ELR (cell line): Measurements from ENCODE around the gene POLR2J2.
"Not testable (repeated sequence)": the region's sequence is repeated elsewhere in the genome, so short reads cannot be mapped to it uniquely, and the experiment has no call there.

Experiments used
- DNase-seq: peaks from one replicate; pipeline ENCODE4 v3.0.0-alpha.2; 2015; ENCODE audit warnings: low read depth

The POLR2J2 gene

DNA sequence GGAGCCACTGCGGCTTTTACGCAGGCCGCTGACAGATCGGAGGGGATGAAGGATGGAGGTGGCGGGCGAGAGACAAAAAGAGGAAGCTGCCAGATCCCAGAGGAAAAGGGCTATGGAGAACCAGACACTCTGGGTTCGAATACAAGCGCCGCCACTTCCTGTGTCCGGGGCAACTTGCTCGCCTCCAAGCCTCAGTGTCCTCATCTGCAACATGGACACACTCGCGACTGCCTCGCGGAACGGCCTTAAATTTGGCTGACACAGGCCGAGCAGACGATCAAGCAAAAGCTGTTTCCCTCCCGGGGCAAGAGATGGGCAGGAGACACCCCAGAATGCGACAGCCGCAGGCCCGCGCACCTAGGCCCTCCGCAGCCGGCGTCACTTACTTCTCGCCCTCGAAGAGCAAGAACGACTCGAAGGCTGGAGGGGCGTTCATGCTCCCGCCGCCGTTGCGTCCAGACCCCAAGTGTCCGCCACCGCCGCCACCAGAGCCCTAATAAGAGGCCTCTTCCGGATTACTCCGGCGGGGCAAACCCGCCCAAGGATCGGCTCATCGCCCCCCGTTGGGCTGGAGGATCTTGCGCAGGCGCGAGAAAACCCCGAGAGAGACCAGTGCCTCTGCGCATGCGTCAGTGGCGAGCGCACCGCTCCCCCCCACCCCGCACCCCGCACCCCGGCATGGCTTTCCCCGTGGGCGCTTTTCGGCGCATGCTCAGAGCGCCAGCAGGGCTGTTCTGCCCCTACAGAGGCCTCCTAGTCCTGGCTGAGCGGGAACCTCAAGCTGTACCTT lies at the start of gene POLR2J2:
Gene POLR2J2, minus strand, starts transcription at position 498 of the 790 bp plus-strand sequence. Its CDS starts 62 bp downstream, at position 436.
- peak; percentile 85 for DNase-seq

- DNase-seq, result not testable (repeated sequence)
Measured at GRCh38 chr7:102718491-102718890, 47.0 kb upstream of the POLR2J2 start.

GRCh38 chr7:102715718-102716117 lies 44.3 kb upstream of the POLR2J2 start:
- DNase-seq, result not testable (repeated sequence)

DNA sequence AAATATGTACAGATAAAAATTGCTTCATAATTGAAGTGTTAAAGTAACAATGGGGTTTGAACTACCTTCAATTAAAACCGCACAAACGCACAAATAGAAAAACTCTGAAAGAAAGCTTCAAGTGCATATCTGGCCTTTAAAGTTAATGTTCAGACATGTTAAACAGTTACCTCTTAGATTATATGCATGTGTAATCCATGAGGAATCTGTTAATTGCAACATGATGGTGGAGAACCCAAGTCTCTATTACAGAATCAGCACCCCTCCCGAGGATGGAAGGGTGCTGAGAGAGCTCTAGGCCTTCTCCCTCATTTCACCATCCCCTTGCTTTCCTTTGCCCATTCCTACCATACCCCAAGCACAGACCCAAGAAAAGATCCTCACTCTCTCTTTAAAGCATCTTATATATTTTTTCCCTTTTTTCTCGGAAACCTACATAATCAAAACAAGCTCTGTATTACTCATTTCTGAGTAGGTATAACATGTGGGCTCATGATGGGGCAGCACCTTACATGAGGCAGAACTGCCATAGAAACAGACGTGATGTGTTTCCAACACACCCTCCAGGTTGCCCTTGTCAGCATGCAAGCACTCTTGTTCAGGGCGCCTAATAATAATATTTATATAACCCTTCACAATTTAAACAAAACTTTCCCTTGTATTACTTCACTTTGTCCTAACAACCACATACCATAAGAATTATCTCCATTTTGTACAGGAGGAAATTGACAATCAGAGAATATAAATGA lies 43.5 kb upstream of the POLR2J2 start:
- not testable (repeated sequence) for DNase-seq

GRCh38 chr7:102713691-102714080 lies 42.2 kb upstream of the POLR2J2 start:
- not testable (repeated sequence) for DNase-seq

DNA sequence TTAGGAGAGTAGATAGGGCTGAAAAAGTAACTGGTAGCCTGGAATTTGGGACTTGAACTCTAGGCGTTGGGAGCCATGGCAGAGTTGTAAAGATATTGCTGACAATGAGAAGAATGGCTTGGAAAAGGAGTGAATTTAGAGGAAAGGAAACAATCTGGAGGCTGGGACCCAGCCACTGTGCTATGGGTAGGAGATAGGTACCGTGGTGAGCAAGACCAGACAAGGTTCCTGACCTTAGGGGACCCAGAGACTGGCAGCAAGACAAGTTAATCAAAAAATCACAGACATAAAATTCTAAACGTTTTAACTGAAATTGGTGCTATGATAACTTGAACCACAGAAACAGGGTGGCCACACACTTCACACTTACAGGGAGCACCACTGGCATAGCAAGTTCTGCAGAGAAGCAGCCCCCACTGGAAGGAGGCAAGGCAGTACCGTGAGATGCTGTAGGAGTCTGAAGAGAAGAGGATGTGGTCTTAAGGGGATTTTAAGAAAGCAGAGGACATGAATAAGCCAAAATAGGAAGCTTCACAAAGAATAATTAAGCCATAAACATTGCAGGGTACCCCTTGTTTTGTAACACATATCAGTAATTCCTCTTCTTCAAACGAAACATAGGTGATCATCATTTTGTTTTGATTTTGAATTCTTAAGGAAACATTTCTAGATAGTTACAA lies 41.7 kb upstream of the POLR2J2 start:
- DNase-seq, result not testable (repeated sequence)

GRCh38 chr7:102698962-102699750 lies 27.7 kb upstream of the POLR2J2 start:
- not testable (repeated sequence) for DNase-seq

DNA sequence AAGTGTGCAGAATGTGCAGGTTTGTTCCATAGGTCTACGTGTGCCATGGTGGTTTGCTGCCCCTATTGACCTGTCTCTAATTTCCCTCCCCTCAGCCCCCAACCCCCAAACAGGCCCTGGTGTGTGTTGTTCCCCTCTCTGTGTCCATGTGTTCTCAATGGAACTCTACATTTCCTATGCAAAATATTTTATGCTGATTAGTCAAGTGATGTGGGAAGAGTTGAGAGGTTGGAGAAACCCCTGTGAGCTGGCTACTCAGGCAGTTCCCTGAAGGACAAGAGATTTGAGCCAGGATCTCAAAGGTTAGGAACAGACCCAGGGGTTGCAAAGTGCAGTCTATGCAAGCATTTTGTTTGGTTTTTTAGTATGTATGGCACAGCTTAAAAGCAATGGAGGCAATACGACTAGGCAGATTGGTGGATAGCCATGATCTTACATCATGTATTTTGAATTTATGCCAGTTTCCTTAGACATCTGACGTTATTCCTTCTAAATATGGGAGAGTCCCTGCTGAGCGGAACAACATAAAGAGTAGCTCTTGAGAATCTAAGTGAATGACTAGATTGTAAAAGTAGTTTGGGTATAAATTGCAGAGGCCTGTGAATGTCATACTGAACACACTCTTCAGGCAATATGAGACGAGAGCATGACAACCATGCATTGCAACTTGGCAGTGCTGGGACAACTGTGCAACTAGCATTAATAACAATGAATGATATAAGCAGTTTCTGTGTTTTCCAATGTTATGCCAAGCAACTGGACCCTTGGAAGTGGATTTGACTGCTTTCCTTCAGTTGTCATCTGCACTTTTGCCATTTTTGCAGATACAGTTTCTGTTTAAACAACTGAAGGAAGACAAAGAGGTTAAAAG lies 26.4 kb upstream of the POLR2J2 start:
- not testable (repeated sequence) for DNase-seq

DNA sequence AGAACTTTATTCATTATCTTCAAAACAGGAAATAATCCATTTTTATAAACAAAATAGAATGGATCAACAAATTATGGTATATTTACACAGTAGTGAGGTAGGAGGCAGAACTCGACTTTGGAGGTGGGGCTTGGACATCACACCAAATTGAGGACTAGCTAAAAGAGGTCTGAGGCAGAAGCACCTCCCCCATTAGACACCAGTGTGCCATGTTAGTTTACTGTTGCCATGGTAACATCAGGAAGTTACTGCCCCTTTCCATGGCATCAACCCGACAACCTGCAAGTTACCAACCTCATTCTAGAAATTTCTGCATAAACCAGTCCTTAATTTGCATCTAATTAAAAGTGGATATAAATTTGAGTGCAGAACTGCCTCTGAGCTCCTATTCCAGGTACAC lies 24.5 kb upstream of the POLR2J2 start:
- DNase-seq, result not testable (repeated sequence)

DNA sequence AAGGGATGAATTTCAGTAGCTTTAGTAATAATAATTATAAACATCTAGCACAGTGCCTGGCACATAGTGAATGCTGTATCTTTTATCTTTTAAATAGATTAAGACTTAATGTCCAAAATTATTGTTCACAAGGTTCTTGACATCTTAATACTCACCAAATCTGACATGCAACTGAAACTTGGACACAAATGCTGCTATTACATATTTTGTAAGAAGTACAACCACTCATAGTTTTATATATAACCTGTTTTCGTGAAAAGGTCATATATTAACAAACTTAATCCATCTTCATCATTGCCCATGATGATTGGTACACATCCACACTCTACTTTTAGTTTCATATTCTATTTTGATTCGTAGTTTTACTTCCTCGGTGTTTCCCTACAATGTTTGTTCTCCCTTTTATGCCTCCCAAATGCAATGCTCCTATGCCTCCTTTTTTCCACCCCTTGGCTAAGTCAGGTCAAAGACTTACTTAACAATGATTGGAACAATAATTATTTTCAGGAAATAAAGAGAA lies 23.6 kb upstream of the POLR2J2 start:
- DNase-seq, result not testable (repeated sequence)

- not testable (repeated sequence) for DNase-seq
Measured at GRCh38 chr7:102694008-102694407, 22.5 kb upstream of the POLR2J2 start.

- not testable (repeated sequence) for DNase-seq
Measured at GRCh38 chr7:102690602-102691001, 19.1 kb upstream of the POLR2J2 start.

DNA sequence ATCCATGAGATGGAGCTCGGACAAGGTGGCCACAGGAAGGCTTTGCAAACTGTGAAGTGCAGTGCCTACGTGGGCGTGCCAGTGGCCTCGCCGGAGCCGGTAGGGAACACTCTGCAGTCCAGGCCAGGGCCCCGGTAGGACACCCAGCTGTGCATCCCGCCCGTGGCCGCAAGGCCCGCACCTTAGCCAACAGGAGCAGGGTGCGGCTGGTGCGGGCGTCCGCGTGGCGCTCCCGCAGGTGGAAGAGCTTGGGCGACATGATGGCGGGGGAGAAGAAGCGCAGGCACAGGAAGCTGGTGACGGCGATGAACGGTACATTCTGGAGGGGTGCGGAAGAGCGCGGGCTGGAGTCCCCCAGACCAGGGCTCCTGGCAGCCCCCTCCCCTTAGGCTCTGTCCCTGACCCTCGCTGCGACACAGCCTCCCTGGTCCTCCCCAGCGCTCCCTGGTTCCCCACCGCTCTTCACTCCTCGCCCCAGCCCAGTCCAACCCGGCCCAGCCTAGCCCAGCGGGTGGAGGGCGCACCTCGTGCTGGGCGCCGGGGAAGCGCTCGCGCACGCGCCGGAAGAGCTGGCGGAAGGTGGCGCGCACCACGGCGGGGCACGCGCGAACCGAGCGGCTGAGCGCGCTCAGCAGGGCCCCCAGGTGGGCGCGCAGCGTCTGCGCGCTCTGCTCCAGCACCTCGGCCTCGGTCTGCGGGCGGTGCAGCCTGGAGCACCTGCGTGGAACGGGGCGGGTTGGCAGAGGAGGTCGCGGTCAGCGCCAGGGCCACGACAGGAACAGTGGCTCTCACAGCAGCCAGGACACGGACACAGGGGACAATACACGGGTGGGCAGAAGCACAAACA lies 18.2 kb upstream of the POLR2J2 start:
- DNase-seq, result not testable (repeated sequence)

DNA sequence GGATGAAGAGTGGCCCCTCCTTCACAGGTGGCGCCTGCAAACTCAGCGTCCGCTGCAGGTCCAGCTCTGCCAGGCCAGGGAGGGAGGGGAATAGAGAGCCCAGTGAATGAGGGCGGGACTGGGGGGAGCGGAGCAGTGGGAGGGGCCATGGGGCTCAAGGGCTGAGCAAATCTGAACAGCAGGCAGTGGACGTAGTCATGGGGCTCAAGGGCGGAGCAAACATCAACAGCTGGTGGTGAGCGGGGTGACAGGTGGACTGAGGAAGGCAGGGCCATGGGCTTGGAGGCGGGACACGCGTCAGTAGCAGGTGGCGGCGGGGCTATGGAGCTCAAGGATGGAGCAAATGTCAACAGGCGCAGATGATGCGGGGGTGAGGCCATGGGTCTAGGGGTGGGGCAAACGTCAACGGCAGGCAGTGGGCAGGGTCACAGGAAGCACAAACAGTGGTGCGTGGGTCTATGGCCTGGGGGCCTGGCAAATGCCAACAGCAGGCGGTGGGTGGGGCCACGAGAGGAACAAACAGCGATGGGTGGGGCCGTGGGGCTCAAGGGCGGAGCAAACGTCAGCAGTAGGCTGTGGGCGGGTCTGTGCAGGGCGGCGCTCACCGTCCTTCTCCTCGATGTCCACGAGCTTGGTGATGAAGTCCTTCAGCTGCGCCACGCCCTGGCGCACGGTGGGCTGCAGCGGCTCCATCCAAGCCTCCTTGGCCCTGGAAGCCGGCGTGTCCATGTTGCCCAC lies 17.0 kb upstream of the POLR2J2 start:
- not testable (repeated sequence) for DNase-seq

GRCh38 chr7:102682560-102682959 lies 11.1 kb upstream of the POLR2J2 start:
- DNase-seq, result not testable (repeated sequence)

DNA sequence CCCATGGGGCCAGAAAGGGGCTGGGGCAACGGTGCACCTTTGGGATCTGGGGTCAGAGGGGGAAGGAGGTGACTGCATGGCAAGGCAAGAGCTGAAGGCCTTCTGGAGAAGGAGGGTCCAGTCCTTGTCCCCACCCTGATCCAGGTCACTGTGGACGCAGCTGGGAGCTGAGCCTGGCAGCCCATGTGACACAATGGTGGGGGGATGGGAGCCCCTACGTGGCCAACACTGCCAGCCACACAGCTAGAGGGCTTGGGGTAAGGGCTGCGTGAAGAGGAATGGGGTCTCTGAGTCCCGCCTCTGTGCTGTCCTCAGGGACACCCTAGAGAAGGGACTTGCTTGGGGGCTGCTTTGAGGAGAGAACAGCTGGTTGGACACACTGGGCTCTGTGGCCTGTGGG lies 9.3 kb upstream of the POLR2J2 start:
- DNase-seq, result not testable (repeated sequence)

GRCh38 chr7:102675545-102675944 lies 4.1 kb upstream of the POLR2J2 start:
- DNase-seq, result not testable (repeated sequence)

DNA sequence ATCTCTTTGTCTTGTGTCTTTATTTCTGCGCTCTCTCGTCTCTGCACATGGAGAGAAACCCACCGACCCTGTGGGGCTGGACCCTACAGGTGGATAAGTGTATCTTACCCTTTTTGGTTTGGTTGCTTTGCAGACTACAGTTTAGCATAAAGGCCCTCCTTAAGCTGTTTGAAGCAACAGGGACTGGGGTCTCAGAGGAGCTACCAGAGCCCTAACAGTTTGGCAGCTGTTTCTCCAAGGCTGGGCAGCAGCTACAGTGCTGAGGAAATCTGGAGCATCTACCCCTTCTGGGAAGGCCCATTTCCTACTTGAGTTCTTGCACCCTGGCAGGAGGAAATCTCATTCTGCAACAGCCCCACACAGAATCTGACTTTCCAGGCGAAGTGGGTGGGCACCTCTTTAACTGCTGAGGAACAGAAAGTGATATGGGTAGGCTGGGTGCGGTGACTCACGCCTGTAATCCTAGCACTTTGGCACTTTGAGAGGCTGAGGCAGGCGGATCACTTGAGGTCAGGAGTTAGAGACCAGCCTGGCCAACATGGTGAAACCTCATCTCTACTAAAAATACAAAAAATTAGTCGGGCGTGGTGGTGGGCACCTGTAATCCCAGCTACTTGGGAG lies 2.1 kb upstream of the POLR2J2 start:
- DNase-seq, result not testable (repeated sequence)
